GM18511 (cell line): Measurements from ENCODE around the gene SBF2.

Experiments used
- ATAC-seq: cut with Tn5 transposase; IDR thresholded peaks from one replicate; pipeline ENCODE4 v1.9.1; 2021; ENCODE audit warnings: mild to moderate bottlenecking, moderate library complexity; ENCODE audit not compliant: unreplicated experiment

SBF2 gene

GRCh38 chr11:10029386-10030121 is 264.5 kb downstream of the SBF2 start:
- no peak for ATAC-seq

- no peak for ATAC-seq
Measured at GRCh38 chr11:10026514-10026913, 267.5 kb downstream of the SBF2 start.

GRCh38 chr11:10023212-10023611 is 270.8 kb downstream of the SBF2 start:
- no peak for ATAC-seq

GRCh38 chr11:10022764-10023163 is 271.3 kb downstream of the SBF2 start:
- no peak for ATAC-seq

- no peak for ATAC-seq
Measured at GRCh38 chr11:10021563-10021962, 272.5 kb downstream of the SBF2 start.

- no peak for ATAC-seq
Measured at GRCh38 chr11:10019906-10020682, 273.9 kb downstream of the SBF2 start.

- ATAC-seq, result no peak
Measured at GRCh38 chr11:10017911-10018310, 276.1 kb downstream of the SBF2 start.

- no peak for ATAC-seq
Measured at GRCh38 chr11:10017050-10017449, 277.0 kb downstream of the SBF2 start.

GRCh38 chr11:10012068-10012467 is 282.0 kb downstream of the SBF2 start:
- ATAC-seq, result no peak

- ATAC-seq, result no peak
Measured at GRCh38 chr11:10005955-10006525, 288.0 kb downstream of the SBF2 start.

- ATAC-seq, result no peak
Measured at GRCh38 chr11:10004526-10005113, 289.4 kb downstream of the SBF2 start.

GRCh38 chr11:10002221-10002620 is 291.8 kb downstream of the SBF2 start:
- no peak for ATAC-seq

GRCh38 chr11:9992306-9992705 is 301.7 kb downstream of the SBF2 start:
- no peak for ATAC-seq

- no peak for ATAC-seq
Measured at GRCh38 chr11:9990221-9990973, 303.6 kb downstream of the SBF2 start.

GRCh38 chr11:9987303-9987702 is 306.7 kb downstream of the SBF2 start:
- peak; percentile 68 for ATAC-seq

GRCh38 chr11:9982796-9983579 is 311.0 kb downstream of the SBF2 start:
- ATAC-seq, result no peak

- no peak for ATAC-seq
Measured at GRCh38 chr11:9982127-9982795, 311.8 kb downstream of the SBF2 start.

- ATAC-seq, result no peak
Measured at GRCh38 chr11:9980931-9981330, 313.1 kb downstream of the SBF2 start.

- ATAC-seq, result no peak
Measured at GRCh38 chr11:9977554-9977953, 316.5 kb downstream of the SBF2 start.

GRCh38 chr11:9974375-9974774 is 319.6 kb downstream of the SBF2 start:
- no peak for ATAC-seq
